Lower leg skin (tissue), 3 donors: Measurements from ENCODE around the gene XRCC6.

Experiments used
- CTCF ChIP-seq, 3 donors: fragments of 450-650 bp; IDR thresholded peaks; one replicate each; pipeline ENCODE4 v1.5.1; 2016; ENCODE audit warnings: antibody characterized with exemption in 3 of 3, mild to moderate bottlenecking in 3 of 3, moderate library complexity in 2 of 3
- POLR2A ChIP-seq, 2 donors: fragments of 450-650 bp; IDR thresholded peaks; one replicate each; pipeline ENCODE4 v1.6.1; 2016 to 2017; ENCODE audit warnings: antibody characterized with exemption in 2 of 2, mild to moderate bottlenecking in 1 of 2, moderate library complexity in 1 of 2

- no peak for TF ChIP-seq CTCF (IDR thresholded peaks at IDR 0.05)
- TF ChIP-seq POLR2A (IDR thresholded peaks at IDR 0.05): no peak
Observed at GRCh38 chr22:41676134-41676533, 55.0 kb downstream of the XRCC6 start.
